HG02981 (cell line): ENCODE measurements around the gene HDLBP.

Experiments used
- ATAC-seq: cut with Tn5 transposase; IDR thresholded peaks from one replicate; pipeline ENCODE4 v1.9.1; 2021; ENCODE audit warnings: mild to moderate bottlenecking, moderate library complexity; ENCODE audit not compliant: unreplicated experiment

HDLBP gene

GRCh38 chr2:241214766-241215165 lies 100.7 kb downstream of the HDLBP start:
- ATAC-seq: no peak

GRCh38 chr2:241214209-241214608 lies 101.3 kb downstream of the HDLBP start:
- no peak for ATAC-seq

GRCh38 chr2:241213567-241213966 lies 101.9 kb downstream of the HDLBP start:
- ATAC-seq: no peak

DNA sequence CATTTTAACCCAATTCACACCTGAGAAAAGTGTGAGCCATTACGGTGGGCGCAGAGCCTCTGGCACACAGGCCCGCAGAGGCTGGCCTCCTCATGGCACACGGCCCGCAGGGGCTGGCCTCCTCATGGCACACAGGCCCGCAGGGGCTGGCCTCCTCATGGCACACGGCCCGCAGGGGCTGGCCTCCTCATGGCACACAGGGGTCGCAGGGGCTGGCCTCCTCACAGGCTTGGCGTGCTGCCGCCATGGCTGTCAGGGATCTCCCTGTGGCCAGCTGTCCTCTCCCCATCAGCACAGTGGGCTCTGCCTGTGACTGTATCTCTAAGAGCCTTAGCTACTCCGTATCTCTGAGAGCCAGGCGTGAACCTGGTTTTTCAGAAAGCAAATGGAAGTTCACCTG lies 102.4 kb downstream of the HDLBP start:
- no peak for ATAC-seq

DNA sequence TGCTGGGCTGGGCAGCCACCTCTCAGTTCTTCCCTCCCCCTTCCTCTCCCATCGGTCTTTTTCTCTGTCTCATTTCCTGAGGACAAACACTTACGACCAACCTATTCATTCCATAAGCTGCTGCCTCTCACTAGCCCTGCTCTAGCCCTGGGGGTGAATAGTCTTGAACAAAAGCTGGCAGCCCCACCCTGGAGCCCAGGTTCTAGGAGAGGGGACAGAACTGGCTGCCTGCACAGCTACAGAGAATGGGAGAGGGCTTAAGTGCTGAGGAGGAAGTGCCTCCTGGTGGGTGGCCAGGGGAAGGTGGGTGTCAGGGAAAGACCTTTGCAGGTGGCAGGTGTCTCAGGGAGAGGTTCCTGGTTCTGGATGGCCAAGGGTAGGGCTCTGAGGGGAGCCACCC lies 104.2 kb downstream of the HDLBP start:
- no peak for ATAC-seq

DNA sequence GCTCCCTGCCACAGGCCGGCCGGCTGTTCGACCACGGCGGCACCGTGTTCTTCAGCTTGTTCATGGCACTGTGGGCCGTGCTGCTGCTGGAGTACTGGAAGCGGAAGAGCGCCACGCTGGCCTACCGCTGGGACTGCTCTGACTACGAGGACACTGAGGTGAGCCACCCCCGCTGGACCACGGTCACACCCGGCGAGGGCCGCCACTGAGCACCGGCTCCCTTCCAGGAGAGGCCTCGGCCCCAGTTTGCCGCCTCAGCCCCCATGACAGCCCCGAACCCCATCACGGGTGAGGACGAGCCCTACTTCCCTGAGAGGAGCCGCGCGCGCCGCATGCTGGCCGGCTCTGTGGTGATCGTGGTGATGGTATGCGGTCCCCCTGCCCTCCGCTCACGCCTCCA lies 106.2 kb downstream of the HDLBP start:
- ATAC-seq: no peak

DNA sequence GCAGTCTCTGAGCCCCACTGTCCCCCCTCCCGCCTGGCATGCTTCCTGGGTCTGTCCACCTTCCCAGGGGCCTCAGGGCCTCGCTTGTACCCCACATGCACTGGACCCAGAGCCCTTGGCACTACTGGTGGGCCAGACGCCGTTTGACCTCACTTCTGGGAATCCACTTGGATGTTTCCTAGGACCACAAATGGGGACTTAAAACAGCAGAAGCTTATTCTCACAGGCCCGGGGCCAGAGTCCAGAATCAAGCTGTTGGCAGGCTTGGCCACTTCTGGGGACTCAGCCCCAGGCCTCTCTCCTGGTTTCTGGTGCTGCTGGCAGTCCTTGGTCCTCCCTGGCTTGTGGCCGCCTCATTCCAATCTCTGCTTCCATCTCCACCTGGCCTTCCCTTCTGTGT lies 107.4 kb downstream of the HDLBP start:
- no peak for ATAC-seq

- no peak for ATAC-seq
These were observed 107.8 kb downstream of the HDLBP start for GRCh38 chr2:241207641-241208040.

GRCh38 chr2:241207151-241207550 lies 108.3 kb downstream of the HDLBP start:
- no peak for ATAC-seq

GRCh38 chr2:241205086-241205485 lies 110.4 kb downstream of the HDLBP start:
- ATAC-seq: no peak

DNA sequence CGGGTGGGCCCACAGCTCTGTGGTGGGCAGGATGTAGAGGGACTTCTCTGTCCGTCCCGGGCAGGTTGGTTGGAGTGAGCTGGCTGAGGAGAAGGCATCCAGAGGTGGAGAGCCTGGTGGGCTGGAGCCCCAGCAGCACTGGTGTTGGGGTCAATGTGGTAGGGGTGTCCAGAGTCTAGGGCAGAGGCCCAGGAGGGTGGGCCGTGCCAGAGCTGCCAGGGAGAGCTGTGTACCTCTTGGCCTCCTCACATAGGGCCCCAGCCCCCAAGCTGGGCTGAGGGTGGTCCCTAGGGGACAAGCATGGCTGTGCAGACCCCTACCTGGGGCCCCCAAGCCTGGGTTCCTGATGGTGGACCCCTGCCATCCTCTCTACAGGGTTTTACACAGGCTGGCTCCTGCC lies 111.0 kb downstream of the HDLBP start:
- ATAC-seq: no peak

GRCh38 chr2:241204010-241204384 lies 111.5 kb downstream of the HDLBP start:
- no peak for ATAC-seq

DNA sequence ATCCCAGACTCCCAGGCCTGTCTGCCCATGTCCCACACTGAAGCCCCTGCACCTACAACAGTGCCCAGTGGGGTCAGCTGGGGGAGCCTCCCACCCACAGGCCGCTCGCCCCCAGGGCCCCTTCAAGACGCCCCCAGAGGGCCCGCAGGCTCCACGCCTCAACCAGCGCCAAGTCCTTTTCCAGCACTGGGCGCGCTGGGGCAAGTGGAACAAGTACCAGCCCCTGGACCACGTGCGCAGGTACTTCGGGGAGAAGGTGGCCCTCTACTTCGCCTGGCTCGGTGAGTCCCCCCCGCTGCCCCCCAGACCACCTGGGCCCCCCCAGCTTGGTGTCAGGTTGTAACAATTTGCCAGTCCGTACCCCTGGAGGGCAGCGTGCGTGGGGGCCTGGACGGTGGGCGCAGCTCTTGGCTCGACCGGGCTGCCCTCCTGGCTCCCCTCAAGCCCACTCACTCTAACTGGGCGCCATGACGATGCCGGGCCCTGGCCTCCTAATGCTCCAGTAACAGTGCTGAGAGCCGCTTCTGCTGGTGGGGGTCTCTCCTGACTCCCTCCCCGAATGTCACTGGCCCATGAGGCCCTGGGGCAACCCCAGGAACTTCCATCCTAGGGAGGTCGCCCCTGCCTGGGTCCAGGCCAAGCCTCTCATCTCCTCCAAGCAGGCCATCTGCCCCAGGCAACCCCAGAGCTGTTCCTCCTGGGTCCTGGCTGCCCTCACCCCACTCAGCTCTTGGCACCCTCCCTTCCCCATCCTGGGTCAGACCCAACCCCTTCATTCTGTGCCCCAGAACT lies 112.1 kb downstream of the HDLBP start:
- no peak for ATAC-seq

GRCh38 chr2:241202681-241203080 lies 112.8 kb downstream of the HDLBP start:
- ATAC-seq: no peak

DNA sequence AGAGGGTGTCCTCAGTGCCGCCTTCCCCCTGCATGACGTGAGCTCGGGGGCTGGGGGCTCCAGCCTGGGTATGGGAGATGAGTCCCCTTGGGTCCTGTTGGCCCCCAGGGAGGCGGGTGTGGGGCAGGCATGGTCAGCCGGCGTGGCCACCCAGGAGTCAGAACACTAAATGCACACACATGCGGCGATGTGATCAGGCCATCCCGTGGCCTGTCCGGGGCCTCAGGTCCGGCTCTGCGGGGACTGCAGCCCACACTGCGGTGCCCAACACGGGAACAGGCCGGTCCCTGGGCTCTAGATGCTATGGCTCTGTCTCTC lies 113.2 kb downstream of the HDLBP start:
- ATAC-seq: no peak

DNA sequence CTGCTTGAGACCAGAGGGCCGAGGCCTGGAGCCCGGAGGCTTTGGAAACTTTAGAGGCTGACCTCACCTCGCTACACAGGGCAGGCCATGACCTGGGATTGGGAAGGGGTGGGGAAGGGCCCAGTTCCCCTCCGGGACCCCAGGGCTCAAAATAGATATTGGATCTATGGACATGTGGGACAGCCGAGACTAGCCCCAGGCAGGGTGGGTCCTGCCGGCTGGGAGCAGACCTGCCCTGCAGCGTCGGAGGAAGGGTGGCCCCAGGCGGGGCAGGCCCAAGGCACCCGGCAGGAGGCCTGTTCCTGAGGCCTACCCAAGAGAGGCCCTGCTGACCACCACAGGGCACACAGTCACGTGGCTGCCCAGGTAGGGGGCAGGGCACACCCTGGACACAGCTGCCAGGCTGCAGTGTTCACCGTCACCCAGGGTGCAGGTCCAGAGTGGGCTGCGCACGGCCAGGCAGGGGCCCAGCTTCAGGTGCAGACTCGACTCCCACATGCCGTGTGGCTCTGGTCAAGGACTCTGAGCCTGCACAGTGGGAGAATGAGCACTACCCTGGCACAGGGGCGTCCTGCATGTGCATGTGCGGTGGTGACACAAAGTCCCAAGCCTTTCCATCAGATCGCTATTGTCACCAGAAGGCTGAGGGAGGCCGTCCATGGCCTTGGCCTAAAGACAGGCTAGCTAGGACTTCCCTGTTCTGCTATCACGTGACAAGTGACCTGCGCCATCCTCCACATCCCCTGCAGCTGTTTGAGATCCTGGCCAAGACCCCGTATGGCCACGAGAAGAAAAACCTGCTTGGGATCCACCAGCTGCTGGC lies 113.8 kb downstream of the HDLBP start:
- ATAC-seq: no peak

DNA sequence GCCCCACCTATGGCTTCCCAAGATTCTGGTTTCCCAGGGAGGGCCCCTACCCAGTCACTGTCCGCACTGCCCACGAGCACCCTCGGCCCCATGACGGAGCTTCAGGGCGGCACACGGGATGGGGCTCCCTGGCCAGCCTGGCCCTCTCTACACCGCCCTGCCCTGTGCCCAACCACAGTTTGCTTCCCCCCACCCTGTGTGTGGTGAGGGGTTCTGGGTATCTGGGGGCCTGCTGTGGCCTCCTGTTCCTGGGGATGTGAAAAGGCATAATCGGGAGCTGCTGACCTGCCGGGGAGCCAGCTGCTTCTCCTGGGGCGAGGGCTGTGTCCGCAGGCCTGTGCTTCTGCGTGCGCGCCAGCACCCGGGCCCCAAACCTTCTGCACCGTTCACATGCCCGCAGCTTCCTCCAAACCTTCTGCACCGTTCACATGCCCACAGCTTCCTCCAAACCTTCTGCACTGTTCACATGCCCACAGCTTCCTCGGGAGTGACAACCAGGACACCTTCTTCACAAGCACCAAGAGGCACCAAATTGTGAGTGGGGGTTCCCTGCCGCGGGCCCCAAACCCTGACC lies 114.6 kb downstream of the HDLBP start:
- no peak for ATAC-seq

- ATAC-seq: no peak
These were observed 115.3 kb downstream of the HDLBP start for GRCh38 chr2:241199897-241200821.

DNA sequence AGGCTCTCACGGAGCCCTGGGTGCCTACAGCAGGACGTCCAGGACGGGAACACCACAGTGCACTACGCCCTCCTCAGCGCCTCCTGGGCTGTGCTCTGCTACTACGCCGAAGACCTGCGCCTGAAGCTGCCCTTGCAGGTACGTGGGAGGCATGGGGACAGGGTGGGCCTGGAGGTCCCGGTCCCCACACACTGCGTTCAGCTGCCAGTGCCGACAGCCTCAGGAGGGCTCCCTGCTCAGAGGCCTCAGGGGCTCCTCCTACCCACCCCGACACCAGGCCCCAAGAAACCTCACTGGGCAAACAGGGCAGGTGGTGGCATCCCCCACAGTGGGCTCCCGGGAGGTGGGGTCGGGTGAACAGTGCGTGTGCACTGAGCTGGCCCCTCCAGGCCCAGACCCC lies 116.2 kb downstream of the HDLBP start:
- ATAC-seq: no peak

DNA sequence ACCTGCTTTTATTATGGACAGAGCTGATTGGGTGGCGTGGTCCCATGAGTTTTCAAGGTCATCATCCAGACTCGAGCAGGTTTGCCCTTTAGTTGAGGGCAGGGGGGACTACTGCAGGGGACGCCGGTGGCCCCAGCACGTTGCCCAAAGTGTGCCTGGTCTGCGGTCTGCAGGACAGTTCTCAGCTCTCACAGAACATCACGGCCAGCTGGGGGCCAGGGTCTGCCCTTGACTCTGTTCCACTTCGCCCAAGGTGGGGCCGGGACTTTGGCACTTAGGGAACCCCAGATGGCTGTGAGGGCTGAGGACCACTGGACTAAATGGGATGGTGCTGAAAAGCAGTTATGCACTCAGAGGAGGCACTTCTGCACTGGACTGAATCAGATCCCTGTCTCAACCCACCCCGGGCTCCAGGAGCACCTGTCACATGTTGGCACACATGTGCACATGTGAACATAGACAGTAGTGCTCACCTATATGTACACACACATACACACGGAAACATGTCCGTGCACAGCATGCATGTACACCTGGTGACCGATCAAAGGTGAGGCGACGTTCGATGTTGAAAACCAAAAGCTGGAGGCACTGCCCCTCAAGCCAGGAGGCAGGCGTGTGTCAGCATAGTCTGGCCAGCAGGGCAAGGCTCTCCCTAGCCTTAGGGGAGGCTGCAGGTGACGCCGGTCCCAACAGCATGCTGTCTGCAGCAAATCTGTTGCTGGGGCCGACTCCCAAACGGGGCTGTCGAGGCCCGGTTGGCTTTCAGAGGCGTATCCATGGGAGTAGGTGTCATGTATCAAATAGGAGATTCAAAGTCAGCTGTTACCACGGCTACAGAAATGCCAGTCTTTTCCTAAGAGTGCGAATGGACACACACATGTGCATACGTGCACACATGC lies 116.8 kb downstream of the HDLBP start:
- no peak for ATAC-seq
